IPS DF 19.7 (cell line): Measurements from ENCODE around the gene PRKAA2.
A peak's percentile ranks its signal among the peaks of the same experiment; 100 is the strongest.

Experiments used
- DNase-seq: peaks from one replicate; pipeline ENCODE4 v3.0.0-alpha.2; 2013; ENCODE audit warnings: low read depth, low spot score

The PRKAA2 gene

GRCh38 chr1:56654126-56654923 is 9.2 kb downstream of the PRKAA2 start:
- no peak for DNase-seq

- no peak for DNase-seq
These were observed 11.0 kb downstream of the PRKAA2 start for GRCh38 chr1:56655991-56656613.

- DNase-seq: no peak
These were observed 13.1 kb downstream of the PRKAA2 start for GRCh38 chr1:56658254-56658653.

DNA sequence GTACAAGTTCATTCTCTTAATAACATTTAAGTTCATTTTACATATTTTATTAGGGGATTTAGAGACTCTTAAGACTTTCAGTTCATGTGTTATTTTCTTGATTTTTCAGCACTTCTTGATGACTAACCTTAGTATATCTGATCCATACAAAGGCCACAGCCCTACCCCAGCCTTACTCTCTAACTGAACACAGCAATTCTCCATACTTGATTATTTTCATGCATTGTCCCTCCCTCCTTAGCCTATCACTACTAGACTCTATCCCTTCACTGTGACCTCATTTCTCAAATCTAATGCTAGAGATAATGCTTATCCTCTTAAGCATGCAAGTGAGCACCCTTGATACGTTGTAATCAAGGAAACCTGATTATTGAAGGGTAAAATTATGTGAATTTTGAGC is 15.2 kb downstream of the PRKAA2 start:
- DNase-seq: no peak

GRCh38 chr1:56663846-56664245 is 18.7 kb downstream of the PRKAA2 start:
- no peak for DNase-seq

- no peak for DNase-seq
These were observed 20.3 kb downstream of the PRKAA2 start for GRCh38 chr1:56665384-56665783.

DNA sequence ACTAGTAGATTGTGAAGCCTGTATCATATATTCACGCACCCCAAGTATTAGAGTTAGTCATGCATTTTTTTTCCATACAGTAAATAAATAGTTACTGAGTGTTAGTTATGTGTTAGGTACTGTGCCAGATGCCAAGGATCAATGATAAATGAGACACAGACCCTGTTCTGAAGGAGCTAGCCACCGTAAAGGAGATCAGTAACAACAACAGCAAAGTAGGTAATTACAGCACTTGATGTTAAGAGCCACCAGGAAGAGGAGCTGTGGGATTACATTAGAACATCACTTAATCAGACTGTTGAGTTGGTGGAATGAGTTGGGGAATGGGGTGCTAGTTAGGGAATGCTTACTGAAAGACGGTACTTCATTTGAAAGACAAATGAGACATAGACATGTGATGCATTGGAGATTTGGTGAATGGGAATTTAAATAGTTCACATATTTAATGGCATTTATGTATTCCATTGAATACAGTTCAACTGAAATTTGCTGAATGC is 21.0 kb downstream of the PRKAA2 start:
- DNase-seq: no peak

GRCh38 chr1:56670350-56670749 is 25.2 kb downstream of the PRKAA2 start:
- no peak for DNase-seq

GRCh38 chr1:56671085-56671484 is 26.0 kb downstream of the PRKAA2 start:
- DNase-seq: no peak

- no peak for DNase-seq
These were observed 26.4 kb downstream of the PRKAA2 start for GRCh38 chr1:56671542-56671941.

DNA sequence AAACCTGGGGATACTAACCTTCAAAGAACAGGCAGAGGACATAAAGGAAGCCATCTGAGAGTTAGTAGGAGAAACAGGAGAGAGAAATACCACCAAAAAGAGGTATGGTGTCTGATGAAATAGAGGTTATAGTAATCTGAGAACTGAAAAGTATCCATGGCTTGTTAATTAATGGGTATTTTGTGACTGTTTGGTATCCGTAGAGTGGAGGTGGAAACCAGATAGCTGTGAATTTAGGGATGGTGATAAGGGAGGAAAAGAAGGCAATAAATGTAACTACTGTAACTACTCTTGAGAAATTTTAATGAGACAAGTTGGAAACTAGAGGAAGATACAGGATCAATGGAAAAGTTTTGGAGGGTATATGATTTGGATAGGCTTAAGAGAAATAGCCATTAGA is 27.5 kb downstream of the PRKAA2 start:
- DNase-seq: no peak

DNA sequence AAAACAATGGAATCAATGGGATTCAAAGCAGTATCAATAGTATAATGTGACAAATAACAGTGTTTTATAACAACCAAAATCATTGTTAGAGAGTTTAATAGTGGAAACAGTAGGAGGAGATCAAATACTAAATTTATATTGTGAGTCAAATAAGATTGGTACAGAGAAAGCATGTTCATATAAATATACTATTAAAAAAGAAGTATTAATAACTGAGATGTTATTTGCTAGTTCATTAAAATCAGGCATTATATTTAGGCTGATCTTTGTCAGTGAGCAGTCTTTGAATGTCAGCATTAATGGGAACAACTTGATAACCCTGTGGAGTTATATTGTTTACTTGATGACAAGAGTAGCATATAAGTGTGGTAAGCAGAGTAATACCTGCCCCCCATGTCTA is 30.6 kb downstream of the PRKAA2 start:
- DNase-seq: no peak

DNA sequence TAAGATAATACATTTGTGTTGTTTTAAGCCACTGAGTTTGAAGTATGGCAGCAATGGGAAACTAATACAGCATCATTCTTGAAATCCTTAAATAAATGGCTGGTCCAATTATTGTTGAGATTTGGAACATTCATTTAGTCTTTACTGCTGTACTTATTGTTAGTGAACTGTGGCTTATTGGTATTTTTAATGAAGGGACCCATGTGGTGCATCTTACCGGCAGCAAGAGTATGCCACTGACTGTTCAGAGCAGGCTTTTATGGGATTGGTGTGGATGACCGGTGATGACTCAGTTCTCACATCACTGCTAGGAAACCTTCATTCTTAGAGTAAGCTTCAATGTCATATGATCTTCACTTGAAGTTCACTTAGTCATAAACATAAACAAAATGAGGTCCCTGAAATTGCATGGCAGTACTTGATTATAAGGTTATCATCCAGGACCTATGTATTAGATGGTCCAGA is 31.5 kb downstream of the PRKAA2 start:
- no peak for DNase-seq

GRCh38 chr1:56683569-56683968 is 38.5 kb downstream of the PRKAA2 start:
- no peak for DNase-seq

DNA sequence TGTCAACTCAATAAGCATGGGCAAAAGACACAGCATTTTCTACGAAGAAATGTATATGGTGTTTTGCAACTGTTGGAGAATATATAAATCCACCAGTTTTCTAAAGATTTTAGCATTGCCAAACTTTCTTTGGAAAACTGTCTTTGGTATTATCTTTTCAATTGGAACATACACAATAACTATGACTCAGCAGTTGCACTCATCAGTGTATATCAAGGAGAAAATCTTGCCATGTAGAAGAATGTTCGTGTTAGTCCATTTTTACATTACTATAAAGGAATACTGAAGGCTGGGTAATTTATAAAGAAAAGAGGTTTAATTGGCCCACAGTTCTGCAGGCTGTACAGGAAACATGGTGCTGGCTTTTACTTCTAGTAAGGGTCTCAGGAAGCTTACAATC is 41.1 kb downstream of the PRKAA2 start:
- DNase-seq: no peak

- peak; percentile 45 for DNase-seq
These were observed 43.5 kb downstream of the PRKAA2 start for GRCh38 chr1:56688522-56689026.

- DNase-seq: no peak
These were observed 51.5 kb downstream of the PRKAA2 start for GRCh38 chr1:56696663-56697062.

DNA sequence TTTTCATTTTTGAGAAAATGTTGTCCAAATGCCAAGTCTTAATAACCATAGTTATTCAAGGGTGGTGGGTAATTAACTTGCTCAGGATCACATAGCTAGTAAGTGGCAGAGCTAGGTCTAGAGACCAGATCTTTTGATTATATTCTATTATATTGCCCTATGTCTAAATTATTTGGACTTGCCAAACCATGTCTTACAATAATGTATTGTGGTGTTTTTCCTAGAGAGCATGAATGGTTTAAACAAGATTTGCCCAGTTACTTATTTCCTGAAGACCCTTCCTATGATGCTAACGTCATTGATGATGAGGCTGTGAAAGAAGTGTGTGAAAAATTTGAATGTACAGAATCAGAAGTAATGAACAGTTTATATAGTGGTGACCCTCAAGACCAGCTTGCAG is 58.6 kb downstream of the PRKAA2 start:
- DNase-seq: no peak

DNA sequence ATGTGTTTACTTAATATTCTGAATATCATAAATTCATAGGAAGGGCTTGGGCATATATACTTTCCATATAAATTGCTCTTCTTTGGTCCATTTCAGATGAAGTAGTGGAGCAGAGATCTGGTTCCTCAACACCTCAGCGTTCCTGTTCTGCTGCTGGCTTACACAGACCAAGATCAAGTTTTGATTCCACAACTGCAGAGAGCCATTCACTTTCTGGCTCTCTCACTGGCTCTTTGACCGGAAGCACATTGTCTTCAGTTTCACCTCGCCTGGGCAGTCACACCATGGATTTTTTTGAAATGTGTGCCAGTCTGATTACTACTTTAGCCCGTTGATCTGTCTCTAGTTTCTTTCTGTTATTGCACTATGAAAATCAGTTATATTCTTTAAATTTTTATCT is 62.3 kb downstream of the PRKAA2 start:
- no peak for DNase-seq

DNA sequence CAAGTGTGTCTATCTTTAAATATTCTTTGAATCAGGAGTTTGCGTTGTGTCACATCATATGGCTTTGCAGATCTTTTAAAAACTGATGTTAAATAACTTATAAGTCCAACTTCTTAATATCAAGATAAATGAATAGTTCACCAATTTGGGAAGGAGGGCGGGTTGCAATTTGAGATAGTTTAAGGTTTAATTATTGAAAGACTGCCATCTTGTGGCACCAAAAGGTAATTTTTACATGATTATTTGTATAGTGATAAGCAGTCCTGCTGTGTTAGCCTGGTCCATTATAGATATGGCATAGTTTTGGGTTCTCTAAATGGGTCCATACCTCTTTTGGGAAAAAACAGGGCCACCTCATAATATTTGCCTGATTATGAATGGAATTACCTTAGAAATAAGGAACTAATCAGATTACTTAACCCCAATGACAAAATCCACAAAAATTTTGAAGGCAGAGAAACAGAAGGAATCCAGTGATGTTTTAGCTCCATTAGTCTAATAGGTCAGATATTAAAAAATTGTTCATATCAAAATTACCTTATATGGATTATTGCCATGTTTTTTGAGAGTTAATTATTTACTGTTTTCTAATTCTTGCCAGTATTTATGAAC is 64.3 kb downstream of the PRKAA2 start:
- DNase-seq: no peak

- no peak for DNase-seq
These were observed 64.9 kb downstream of the PRKAA2 start for GRCh38 chr1:56709995-56710394.

GRCh38 chr1:56710646-56711045 is 65.5 kb downstream of the PRKAA2 start:
- DNase-seq: no peak
